PFSK-1 (cell line): ENCODE measurements around the gene CPAMD8.

Source experiments
- POLR2AphosphoS5 ChIP-seq: IDR thresholded peaks from 2 replicates; pipeline ENCODE4 v1.6.1; 2012; ENCODE audit warnings: low read depth, mild to moderate bottlenecking, control low read depth, low read length, moderate library complexity
- TAF1 ChIP-seq: IDR thresholded peaks from 2 replicates; pipeline ENCODE4 v1.6.1; 2012; ENCODE audit warnings: low read length, control low read depth, borderline replicate concordance; ENCODE audit not compliant: insufficient read depth

- TF ChIP-seq POLR2AphosphoS5 (no peak), TAF1 (no peak)
Observed at GRCh38 chr19:16897856-16898161, 128.8 kb downstream of the CPAMD8 start.
